Hematopoietic multipotent progenitor cell treated with erythropoietin and hydrocortisone succinate and interleukin-3 and kit ligand, for 4 days (in vitro differentiated cells): ENCODE results near the gene DISP3.

ENCODE experiments used
- DNase-seq: peaks from one replicate; pipeline ENCODE4 v3.0.0-alpha.2; 2015

Gene DISP3

GRCh38 chr1:11531314-11531870, 52.4 kb downstream of the DISP3 start:
- DNase-seq: no peak

GRCh38 chr1:11531943-11532342, 53.0 kb downstream of the DISP3 start:
- DNase-seq: no peak

- DNase-seq: no peak
These were observed 55.1 kb downstream of the DISP3 start for GRCh38 chr1:11533790-11534787.

DNA sequence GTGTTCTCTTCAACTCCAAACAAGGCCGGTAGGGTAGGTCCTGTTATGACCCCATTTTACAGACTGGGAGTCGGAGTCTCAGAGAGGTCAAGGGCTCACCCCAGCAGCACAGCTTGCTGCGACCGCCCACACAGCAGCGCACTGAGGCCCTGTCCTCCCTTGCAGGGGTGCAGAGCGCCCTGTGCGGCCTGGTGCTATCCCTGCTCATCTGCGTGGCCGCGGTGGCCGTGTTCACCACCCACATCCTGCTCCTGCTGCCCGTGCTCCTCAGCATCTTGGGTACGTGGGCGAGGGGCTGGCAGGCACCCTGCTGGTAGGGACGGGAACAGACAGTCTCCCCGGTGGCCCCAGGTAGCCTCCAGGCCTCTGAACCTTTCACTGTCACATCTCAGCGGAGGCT, 55.9 kb downstream of the DISP3 start:
- DNase-seq: no peak

DNA sequence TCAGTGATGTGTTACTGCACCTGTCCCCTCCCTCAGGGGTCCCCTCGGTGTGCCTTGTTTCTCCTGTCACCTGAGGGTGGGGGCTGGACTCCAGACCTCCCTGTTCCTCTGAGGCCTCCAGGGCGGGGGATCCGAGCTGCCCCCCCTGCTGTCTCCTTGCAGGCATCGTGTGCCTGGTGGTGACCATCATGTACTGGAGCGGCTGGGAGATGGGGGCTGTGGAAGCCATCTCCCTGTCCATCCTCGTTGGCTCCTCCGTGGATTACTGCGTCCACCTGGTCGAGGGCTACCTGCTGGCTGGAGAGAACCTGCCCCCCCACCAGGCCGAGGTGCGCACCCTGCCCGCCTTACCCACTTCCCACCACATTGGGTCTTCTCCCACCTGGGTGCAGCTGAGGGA, 56.4 kb downstream of the DISP3 start:
- DNase-seq: no peak

- DNase-seq: no peak
These were observed 57.0 kb downstream of the DISP3 start for GRCh38 chr1:11535761-11536572.

DNA sequence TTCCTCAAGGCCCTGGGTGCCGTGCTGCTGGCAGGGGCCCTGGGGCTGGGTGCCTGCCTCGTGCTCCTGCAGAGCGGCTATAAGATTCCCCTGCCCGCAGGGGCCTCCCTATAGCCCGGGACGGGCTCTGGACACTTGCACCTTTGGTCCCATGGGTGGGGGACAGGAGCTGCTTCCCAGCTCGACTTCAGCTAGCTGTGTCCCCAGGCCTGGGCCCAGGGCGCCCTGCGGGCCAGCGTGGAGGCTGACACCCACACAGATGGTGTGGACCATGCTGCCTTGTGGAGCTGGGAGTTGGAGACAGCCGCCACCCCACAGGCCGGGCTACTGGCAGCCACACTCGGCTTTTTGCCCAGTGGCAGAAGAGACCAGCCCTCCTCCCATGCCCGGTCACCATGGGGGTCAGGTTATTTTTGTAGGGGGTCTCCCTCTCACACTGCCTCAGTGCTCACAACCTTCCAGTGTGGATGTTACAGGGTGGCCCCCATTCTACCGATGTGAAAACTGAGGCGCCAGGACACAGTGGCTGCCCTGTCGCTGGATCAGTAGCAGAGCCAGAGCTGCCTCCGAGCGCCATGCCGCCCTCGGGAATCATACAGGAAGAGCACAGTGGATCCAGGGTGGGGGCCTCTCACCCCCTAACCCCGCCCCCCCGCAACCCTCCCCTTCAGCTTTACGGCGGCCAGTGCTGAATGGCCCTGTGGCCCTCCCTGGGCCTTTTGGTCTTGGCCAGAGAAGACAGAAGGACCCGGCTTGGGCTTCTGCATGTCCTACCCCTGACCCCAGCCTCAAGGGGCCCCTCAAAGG, 57.8 kb downstream of the DISP3 start:
- no peak for DNase-seq

DNA sequence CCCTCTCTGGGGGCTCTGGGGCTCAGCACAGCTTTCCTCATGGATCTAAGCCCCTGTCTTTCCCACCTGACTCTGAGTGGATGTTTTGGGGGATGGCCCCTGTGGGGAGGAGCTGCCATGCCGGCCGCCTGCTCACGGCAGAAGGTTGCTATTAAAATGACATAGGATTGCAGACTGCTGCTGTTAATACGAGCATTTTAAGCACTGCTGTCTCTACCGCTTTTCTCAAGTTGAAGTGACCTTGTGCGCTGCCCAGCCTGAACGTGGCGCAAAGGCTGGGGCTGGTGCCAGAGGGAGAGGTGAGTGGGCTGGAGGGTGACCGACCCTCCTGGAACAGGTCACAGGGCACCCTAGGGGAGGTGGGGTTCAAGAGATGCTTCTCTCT, 58.4 kb downstream of the DISP3 start:
- DNase-seq: no peak

- DNase-seq: no peak
These were observed 59.1 kb downstream of the DISP3 start for GRCh38 chr1:11537854-11538591.

DNA sequence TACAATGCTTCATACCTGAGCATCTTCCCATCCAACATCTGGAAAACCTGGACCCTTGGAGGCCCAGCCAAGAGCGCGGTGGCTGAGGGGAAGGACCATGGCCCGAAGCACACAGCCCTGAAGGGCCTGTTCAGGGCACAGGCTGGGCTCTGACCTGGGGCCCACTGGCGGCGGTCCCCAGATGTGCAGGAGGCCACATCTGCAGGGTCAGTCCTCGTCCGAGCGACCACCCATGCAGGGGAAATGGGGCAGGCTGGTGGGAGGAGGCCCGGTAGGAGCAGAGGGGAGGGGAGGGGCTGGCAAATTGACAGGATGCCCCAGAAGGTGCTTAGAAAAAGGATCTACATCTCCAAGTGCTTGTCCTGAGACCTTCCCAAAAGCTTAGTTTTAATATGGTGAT, 59.9 kb downstream of the DISP3 start:
- no peak for DNase-seq

DNA sequence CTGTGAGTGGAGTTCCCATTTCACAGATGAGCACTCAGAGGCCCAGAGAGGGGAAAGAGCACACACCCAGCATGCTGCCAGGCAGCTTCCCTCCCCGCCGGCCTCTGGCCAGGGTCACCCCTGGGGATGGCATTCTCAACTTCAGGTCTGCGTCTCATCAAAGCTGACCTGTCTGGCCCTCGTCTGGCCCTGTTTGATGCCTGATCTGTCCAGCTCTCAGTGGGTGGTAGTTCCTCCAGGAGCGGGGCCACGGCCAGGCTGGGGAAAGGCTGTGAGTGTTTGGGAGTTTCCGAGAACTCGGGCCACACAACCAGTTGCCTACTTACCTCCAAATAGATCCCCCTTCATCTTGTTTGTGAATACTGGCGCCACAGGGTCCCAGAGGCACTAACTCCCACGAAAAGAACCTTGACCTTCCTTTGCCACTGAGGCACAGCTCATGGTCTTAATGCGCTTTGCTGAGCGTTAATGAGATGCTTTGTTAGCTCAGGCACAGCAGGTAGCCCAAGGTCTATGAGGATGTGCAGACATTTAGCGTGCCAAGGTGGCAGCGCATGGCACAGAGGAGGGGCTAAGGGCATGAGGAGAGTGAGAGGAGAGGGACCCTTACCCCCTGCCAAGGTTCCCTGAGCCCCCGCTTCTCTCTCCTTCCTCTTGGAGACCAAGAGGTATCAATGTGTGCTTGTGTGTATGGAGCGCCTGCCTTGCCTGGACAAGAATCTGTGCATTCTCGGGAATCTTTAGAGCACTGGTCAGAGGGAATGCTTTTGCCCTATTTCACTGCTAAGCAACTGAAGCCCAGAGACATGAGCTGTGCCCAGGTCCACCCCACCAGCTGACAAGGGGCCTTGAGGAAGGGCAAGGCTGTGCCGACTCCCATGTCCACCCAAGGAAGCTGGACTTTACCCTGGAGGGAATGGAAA, 61.2 kb downstream of the DISP3 start:
- no peak for DNase-seq

DNA sequence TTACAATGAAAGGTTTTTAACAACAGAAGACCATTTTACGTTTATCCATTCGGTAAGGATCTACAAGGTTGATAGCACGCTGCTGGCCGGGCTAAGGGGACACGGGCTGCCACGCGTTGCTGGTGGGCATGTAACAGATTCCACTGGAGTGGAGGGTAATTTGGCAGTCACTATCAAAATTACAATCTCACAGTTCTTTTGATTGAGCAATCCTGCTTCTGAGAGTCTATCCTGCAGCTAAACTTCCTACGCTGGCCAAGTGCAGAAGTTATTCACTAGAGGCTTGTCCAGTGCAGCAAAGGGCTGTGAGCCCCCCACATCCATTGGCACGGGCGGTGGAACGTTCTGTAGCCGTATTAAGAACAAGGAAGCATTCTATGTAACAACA, 61.8 kb downstream of the DISP3 start:
- no peak for DNase-seq

GRCh38 chr1:11541236-11541635, 62.3 kb downstream of the DISP3 start:
- no peak for DNase-seq

- DNase-seq: no peak
These were observed 63.0 kb downstream of the DISP3 start for GRCh38 chr1:11541956-11542355.

- no peak for DNase-seq
These were observed 64.4 kb downstream of the DISP3 start for GRCh38 chr1:11543392-11543791.

DNA sequence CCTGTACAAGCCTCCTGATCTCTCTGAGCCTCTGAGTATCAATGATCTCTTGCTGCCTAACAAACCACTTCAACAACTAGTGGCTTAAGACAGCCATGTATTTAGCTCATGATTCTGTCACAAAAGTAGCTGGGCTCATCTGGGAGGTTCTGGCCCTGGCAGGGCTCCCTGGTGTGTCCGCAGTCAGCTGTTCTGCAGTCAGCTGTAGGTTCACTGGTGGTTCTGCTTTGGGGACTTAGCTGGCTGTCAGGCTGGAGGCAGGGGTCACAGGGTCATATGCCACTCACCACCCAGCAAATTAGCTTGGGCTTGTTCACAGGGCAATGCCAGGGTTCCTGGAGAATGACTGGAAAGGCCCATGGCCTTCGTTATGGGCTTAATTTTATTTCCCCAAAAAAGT, 64.8 kb downstream of the DISP3 start:
- DNase-seq: no peak

GRCh38 chr1:11546456-11546855, 67.5 kb downstream of the DISP3 start:
- DNase-seq: no peak

DNA sequence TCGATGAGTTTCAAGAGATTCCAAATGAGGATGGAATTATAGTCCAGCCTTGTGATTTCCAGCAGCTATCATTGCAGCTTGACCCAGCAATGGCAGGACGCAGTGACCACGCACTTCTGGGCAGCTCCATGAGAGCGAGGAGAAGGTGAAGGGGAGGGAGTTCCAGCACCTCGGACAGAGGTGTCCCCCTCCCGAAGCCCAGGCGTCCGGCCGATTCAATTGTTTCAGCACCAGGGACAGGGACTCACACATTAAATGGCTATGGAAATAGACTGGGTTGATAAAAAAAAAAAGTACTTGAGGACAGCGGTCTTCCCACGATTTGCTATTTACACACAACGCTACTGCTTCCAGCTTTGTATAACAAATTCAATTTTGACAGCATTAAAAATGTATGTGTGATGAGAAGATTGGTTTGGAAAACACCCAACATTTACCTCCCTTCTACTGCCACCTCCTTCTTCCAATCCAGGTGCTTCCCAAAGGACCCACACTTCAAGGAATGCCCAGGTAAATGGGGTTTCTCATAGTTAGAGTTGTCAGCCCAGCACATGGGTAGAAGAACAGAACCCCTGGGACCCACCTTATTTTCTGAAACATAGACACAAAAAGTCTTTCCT, 71.8 kb downstream of the DISP3 start:
- DNase-seq: peak; percentile 95

DNA sequence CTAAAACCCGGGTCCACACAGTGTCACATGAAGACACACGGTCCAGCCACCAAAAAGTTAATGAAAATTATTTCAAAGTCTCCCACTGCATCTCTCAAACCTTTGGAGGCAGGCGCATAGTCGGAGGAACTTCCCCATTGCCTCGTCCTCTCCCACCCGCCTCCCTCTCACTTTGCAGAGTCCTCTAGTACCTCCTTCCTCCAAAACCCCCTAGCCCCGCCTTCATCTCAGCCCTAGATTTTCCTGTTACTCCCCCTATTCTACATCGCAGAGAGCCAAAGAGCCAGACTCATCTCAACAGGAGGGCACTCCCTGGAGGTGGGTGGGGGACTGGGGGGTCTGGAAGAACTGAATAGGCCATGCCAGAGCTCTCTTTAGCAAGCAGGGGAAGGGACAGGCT, 79.3 kb downstream of the DISP3 start:
- no peak for DNase-seq

GRCh38 chr1:11558871-11559590, 80.1 kb downstream of the DISP3 start:
- no peak for DNase-seq
